Bronchial epithelial cell (primary cell): ENCODE measurements around the gene DAG1. TPM values are rescaled to one million over a fixed set of nuclear protein-coding genes. Genes with fewer than 3 reads are reported as not detected.

Source experiments
- DNase-seq: peaks from one replicate; pipeline ENCODE4 v3.0.0-alpha.2; 2010; ENCODE audit warnings: low read depth
- FAIRE-seq: peaks from 2 replicates; lab custom pipeline; 2011; peaks lifted over from hg19 to GRCh38; lab: Jason Lieb, UNC
- H3K27me3 ChIP-seq: 2 replicates; pipeline ENCODE4 v1.5.1; 2011; ENCODE audit warnings: low read length; ENCODE audit not compliant: control insufficient read depth, insufficient read depth
- H3K36me3 ChIP-seq: 2 replicates; pipeline ENCODE4 v1.5.1; 2011; ENCODE audit warnings: low read length; ENCODE audit not compliant: control insufficient read depth, insufficient read depth
- H3K4me3 ChIP-seq: 2 replicates; pipeline ENCODE4 v1.5.1; 2011; ENCODE audit warnings: mild to moderate bottlenecking, low read depth, low read length, control low read depth
- total RNA-seq: library from RNA; depleted of rRNA; stranded (reverse); fragments of >200 nt; gene quantifications from 2 replicates; pipeline ENCODE4 v1.2.1, GENCODE V29; 2014
- TF ChIP-seq, protein P1 (sequence below): IDR thresholded peaks from 2 replicates; pipeline ENCODE4 v1.5.1; 2011; ENCODE audit warnings: mild to moderate bottlenecking, moderate library complexity, low read length, control low read depth, inconsistent platforms; ENCODE audit not compliant: insufficient read depth, severe bottlenecking

The DAG1 gene
- total RNA-seq, 1 donor from 2014 or later: 20.3 TPM

DNA sequence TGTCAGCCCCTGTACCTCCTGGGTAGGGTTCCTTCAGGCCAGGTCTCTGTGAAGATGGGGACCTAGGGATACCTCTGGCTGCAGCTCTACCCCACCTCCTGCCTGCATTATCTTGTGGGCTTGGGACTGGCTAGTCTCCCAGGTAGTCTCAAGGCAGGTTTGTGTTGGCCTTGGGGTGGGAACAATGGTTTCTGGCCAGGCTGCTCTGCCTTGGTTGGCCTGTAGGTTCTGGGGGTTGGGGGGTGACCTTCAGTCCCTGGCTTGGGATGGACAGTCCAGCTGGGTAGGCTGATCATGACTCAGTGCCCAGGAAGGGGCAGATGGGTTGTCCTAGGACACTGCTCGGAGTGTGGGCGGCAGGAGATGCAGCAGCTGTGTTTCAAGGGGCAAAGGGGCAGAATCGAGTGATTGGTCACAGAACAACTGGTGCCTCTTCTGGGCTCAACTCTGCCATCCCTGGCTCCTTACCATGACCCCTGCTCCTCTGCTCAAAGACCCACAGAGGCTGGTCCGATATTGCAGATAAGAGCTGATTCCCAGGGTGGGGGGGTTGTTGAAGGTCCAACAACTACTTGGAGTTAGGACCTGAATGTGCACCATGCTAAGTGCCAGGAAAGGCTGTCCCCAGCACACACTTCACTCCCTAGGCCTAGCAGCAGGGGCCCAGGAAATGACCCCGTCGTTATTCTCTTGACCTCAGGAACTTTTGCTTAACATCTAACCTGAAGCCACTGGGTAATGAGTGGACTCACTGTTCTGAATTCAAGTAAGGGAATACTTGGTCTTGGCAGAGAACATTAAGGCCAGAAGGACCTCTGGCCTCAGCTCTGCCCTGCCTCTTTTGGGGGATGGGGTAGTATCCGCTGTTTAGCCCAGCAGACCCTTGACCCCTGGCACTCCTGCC is 66.2 kb downstream of the DAG1 start:
- no peaks in the 10 kb centered on the region for H3K27me3 ChIP-seq
- FAIRE-seq (peak; percentile 60), DNase-seq (no peak)
- TF ChIP-seq, protein P1, sequence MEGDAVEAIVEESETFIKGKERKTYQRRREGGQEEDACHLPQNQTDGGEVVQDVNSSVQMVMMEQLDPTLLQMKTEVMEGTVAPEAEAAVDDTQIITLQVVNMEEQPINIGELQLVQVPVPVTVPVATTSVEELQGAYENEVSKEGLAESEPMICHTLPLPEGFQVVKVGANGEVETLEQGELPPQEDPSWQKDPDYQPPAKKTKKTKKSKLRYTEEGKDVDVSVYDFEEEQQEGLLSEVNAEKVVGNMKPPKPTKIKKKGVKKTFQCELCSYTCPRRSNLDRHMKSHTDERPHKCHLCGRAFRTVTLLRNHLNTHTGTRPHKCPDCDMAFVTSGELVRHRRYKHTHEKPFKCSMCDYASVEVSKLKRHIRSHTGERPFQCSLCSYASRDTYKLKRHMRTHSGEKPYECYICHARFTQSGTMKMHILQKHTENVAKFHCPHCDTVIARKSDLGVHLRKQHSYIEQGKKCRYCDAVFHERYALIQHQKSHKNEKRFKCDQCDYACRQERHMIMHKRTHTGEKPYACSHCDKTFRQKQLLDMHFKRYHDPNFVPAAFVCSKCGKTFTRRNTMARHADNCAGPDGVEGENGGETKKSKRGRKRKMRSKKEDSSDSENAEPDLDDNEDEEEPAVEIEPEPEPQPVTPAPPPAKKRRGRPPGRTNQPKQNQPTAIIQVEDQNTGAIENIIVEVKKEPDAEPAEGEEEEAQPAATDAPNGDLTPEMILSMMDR: no peak
- H3K4me3 ChIP-seq: no peak overlapping the region
- peaks cover 9% of the 10 kb centered on the region for H3K36me3 ChIP-seq

DNA sequence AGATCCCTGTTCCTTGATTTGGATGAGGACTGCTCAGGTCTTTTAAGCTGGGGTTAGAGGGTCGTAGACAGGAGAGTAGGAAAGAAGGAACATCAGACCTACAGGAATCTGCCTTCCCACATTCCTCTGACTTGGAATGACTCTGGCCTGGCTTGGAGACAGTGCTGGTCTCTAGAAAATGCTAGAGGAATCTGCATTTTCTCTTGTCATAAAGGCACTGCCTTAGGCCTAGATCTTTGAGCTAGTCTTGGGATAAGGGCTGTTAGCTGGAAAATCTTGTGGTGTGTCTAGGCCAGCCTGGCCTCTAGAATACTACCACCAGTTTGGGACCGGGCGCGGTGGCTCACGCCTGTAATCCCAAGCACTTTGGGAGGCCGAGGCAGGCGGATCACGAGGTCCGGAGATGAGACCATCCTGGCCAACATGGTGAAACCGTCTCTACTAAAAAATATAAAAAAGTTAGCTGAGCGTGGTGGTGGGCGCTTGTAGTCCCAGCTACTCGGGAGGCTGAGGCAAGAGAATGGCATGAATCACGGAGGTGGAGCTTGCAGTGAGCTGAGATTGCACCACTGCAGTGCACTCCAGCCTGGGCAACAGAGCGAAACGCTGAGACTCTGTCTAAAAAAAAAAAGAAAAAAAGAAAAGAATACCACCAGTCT is 66.9 kb downstream of the DAG1 start:
- FAIRE-seq: no peak
- peaks cover 5% of the 10 kb centered on the region for H3K36me3 ChIP-seq
- no peak overlapping the region for H3K4me3 ChIP-seq
- H3K27me3 ChIP-seq: no peaks in the 10 kb centered on the region
- DNase-seq: no peak
- TF ChIP-seq, protein P1: no peak

DNA sequence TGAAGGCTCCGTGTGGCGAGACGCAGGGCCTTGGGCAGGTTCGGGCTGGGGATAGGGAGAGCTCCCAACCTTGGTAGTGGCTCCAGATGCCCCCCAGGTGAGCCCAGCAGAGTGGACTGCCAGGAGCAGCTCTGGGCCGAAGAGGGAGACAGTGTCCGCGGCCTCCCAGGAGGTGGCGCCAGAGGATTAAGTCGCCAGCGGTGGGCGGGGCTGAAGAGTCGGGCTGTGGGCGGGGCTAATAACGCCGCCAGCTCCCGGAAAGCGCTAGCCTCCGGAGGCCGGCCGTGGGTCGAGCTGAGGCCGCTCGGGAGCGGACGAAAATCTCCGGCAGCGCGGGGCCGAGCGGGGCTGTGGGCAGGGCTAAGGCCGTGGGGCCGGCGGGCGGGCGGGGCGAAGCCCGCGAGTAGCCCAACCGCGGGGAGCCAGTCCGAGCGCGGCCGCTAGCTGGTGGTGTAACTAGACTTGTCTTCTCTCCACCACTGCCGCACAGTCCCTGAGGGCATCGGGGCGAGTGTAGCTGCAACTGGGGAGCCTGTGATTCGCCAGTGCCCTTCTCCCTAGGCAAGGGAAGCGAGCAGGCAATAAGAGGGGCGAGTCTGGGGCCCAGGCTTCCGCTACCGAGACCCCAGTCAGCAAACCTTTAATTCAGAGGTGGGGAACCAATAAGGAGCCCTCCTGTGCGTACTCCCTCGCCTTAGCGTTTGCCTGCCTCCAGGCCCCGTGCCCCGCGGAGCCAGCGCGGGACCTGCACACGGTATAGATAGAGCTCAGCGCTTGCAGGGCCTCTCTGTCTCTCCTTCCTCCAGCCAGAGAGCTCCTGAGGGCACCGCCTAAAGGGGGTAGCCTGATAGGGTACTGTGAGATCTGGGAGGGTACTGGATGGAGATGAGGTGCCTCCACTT is 69.8 kb downstream of the DAG1 start:
- DNase-seq (peak; percentile 75), FAIRE-seq (no peak)
- H3K27me3 ChIP-seq: no peaks in the 10 kb centered on the region
- H3K36me3 ChIP-seq: no peaks in the 10 kb centered on the region
- TF ChIP-seq, protein P1: peak; percentile 92
- peak overlapping the region; percentile 43 for H3K4me3 ChIP-seq

DNA sequence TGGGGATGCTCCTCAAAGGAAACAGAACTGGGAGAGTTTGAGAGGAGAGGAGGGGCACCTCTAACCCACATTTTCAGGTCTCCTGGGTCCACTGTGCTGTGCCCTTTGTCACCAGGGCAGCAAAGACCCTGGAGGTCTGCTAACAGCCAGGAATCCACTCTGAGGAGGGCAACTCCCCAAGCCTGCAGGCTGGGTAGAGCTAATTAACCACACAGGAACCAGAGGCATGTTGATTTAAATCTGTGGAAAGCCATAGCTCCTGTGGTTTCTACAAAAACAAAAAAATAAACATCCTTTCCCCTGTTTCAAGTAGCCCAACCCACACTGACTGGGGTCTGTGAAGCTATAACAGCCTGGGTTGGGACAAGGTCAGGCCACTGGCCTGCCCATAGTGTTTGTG is 82.0 kb downstream of the DAG1 start:
- no peaks in the 10 kb centered on the region for H3K36me3 ChIP-seq
- TF ChIP-seq, protein P1: no peak
- DNase-seq: no peak
- no peak overlapping the region for H3K4me3 ChIP-seq
- H3K27me3 ChIP-seq: peaks cover 6% of the 10 kb centered on the region
- no peak for FAIRE-seq

DNA sequence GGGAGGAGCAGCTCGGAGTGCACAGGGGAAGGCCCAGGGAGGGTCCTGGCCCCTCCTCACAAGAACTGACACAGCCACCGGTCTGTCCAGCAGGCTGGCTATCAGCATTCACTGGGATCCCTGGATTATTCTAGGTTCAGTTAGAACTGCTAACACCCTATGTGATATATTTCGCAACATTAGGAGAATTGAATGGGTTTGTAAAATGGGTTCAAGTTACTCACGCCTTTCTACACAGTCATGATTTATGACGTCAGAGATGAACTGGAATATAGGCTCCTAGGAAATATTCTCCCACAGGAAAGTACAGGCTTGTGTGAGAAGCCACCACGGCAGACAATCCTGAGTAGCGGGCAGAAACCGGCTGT is 83.2 kb downstream of the DAG1 start:
- DNase-seq: peak; percentile 63
- TF ChIP-seq, protein P1: no peak
- Histone ChIP-seq H3K27me3 (peaks cover 6% of the 10 kb centered on the region), H3K4me3 (no peak overlapping the region), H3K36me3 (no peaks in the 10 kb centered on the region)
- peak; percentile 28 for FAIRE-seq
